ENCODE results near the gene GPC6.

- TF ChIP-seq CTCF (conservative IDR thresholded peaks at IDR 0.05) (no peak), ZFX (IDR thresholded peaks at IDR 0.05) (no peak)
These were observed 645.8 kb downstream of the GPC6 start for GRCh38 chr13:93872376-93872775.
